H1 (cell line): Measurements from ENCODE around the gene SKAP1. TPM values are rescaled to one million over a fixed set of nuclear protein-coding genes. Genes with fewer than 3 reads are reported as not detected.

Experiments used
- CTCF ChIA-PET: fragments of 300-600 bp; sonication (Branson Sonifier 250); formaldehyde crosslinking; loops from one replicate; lab custom pipeline; 2021; ENCODE audit not compliant: partially characterized antibody; lab: Charles Lee
- POLR2A ChIA-PET: fragments of 300-600 bp; sonication (Branson Sonifier 250); formaldehyde crosslinking; loops from one replicate; lab custom pipeline; 2021; ENCODE audit warnings: inconsistent platforms; ENCODE audit not compliant: partially characterized antibody; lab: Charles Lee
- DNase-seq, 2 experiments: peaks; one replicate each; pipeline versions ENCODE4 v3.0.0 to v3.0.0-alpha.2; 2010 to 2022; ENCODE audit warnings: low spot score in 2 of 2, low read depth in 1 of 2, mixed read lengths in 1 of 2
- FAIRE-seq: peaks from 2 replicates; lab custom pipeline; 2011; peaks lifted over from hg19 to GRCh38; lab: Jason Lieb, UNC
- H2AFZ ChIP-seq: 2 replicates; pipeline ENCODE4 v1.8.1; 2012; ENCODE audit warnings: low read length, inconsistent platforms
- H2AK5ac ChIP-seq: 2 replicates; pipeline ENCODE4 v1.6.1; 2013; ENCODE audit warnings: low read depth, low read length
- H2BK120ac ChIP-seq: replicated peaks from 2 replicates; pipeline ENCODE3; 2013; ENCODE audit warnings: low read depth, low read length, inconsistent platforms
- H2BK12ac ChIP-seq: 2 replicates; pipeline ENCODE4 v1.6.1; 2013; ENCODE audit warnings: low read depth, low read length
- H2BK15ac ChIP-seq: 2 replicates; pipeline ENCODE4 v1.6.1; 2013; ENCODE audit warnings: low read length
- H2BK20ac ChIP-seq: 2 replicates; pipeline ENCODE4 v1.6.1; 2013; ENCODE audit warnings: low read length
- H2BK5ac ChIP-seq: 2 replicates; pipeline ENCODE4 v1.6.1; 2013; ENCODE audit warnings: low read depth, low read length
- H3K14ac ChIP-seq: 2 replicates; pipeline ENCODE4 v1.6.1; 2013; ENCODE audit warnings: inconsistent platforms; ENCODE audit not compliant: insufficient read length
- H3K18ac ChIP-seq: 2 replicates; pipeline ENCODE4 v1.6.1; 2013; ENCODE audit warnings: low read length; ENCODE audit errors: extremely low read depth
- H3K23ac ChIP-seq: 2 replicates; pipeline ENCODE4 v1.6.1; 2013; ENCODE audit warnings: inconsistent platforms; ENCODE audit not compliant: insufficient read length
- H3K23me2 ChIP-seq: 2 replicates; pipeline ENCODE4 v1.6.1; 2013; ENCODE audit warnings: low read depth, low read length
- H3K27ac ChIP-seq: 2 replicates; pipeline ENCODE4 v1.6.1; 2011; ENCODE audit warnings: low read depth, low read length, inconsistent platforms
- H3K27me3 ChIP-seq, 4 experiments: replicated peaks in 1 of 4; 1 replicate in 1 of 4; 2 replicates in 3 of 4; pipeline versions ENCODE4 v1.6.1 to v1.8.1; 2011 to 2013; ENCODE audit warnings: low read length in 3 of 4, mild to moderate bottlenecking in 3 of 4, inconsistent platforms in 2 of 4, mixed read lengths in 2 of 4, moderate library complexity in 1 of 4; ENCODE audit not compliant: control insufficient read depth in 3 of 4, insufficient read depth in 3 of 4; ENCODE audit errors: extremely low read depth in 1 of 4
- H3K36me3 ChIP-seq, 4 experiments: 2 replicates each; pipeline versions ENCODE4 v1.6.1 to v1.8.1; 2011 to 2013; ENCODE audit warnings: mild to moderate bottlenecking in 4 of 4, low read length in 3 of 4, moderate library complexity in 2 of 4, control low read depth in 1 of 4, inconsistent platforms in 1 of 4; ENCODE audit not compliant: insufficient read depth in 4 of 4, control insufficient read depth in 2 of 4
- H3K4ac ChIP-seq: replicated peaks from 2 replicates; pipeline ENCODE3; 2013; ENCODE audit warnings: low read length, low read depth, mixed read lengths, inconsistent platforms; ENCODE audit not compliant: insufficient read length
- H3K4me1 ChIP-seq, 4 experiments: replicated peaks in 1 of 4; 1 replicate in 1 of 4; 2 replicates in 3 of 4; pipeline versions ENCODE4 v1.6.1 to v1.8.1; 2011 to 2013; ENCODE audit warnings: low read length in 3 of 4, inconsistent platforms in 2 of 4, mixed read lengths in 1 of 4; ENCODE audit not compliant: insufficient read depth in 4 of 4, control insufficient read depth in 3 of 4
- H3K4me2 ChIP-seq, 2 experiments: 2 replicates each; pipeline versions ENCODE4 v1.6.1 to v1.8.1; 2011 to 2013; ENCODE audit warnings: low read depth in 2 of 2, low read length in 2 of 2, control low read depth in 1 of 2, inconsistent platforms in 1 of 2, mild to moderate bottlenecking in 1 of 2; ENCODE audit not compliant: insufficient read depth in 1 of 2
- H3K4me3 ChIP-seq, 4 experiments: fragments of 200-600, 300-600 bp in 1 of 4; sonication (generic), shearing (Covaris generic), sonication (Bioruptor Twin) in 1 of 4; 2 replicates each; pipeline versions ENCODE4 v1.5.1 to v1.8.1; 2011 to 2016; ENCODE audit warnings: low read length in 4 of 4, low read depth in 3 of 4, control low read depth in 2 of 4, inconsistent platforms in 2 of 4, mild to moderate bottlenecking in 2 of 4, mixed read lengths in 1 of 4, moderate library complexity in 1 of 4; ENCODE audit not compliant: insufficient read depth in 2 of 4; ENCODE audit errors: extremely low read depth in 1 of 4
- H3K56ac ChIP-seq: replicated peaks from 2 replicates; pipeline ENCODE3; 2013; ENCODE audit warnings: low read depth, mild to moderate bottlenecking, mixed read lengths, low read length, inconsistent platforms; ENCODE audit not compliant: insufficient read length
- H3K79me1 ChIP-seq: 2 replicates; pipeline ENCODE4 v1.6.1; 2013; ENCODE audit warnings: low read depth, low read length, control low read depth
- H3K79me2 ChIP-seq, 2 experiments: 2 replicates each; pipeline versions ENCODE4 v1.6.1 to v1.8.1; 2012 to 2013; ENCODE audit warnings: low read length in 2 of 2, mild to moderate bottlenecking in 2 of 2, inconsistent platforms in 1 of 2; ENCODE audit not compliant: insufficient read depth in 2 of 2, control insufficient read depth in 1 of 2
- H3K9ac ChIP-seq, 4 experiments: replicated peaks in 1 of 4; 1 replicate in 1 of 4; 2 replicates in 3 of 4; pipeline versions ENCODE4 v1.6.1 to v1.8.1; 2011 to 2013; ENCODE audit warnings: low read depth in 3 of 4, low read length in 3 of 4, control low read depth in 2 of 4, mild to moderate bottlenecking in 2 of 4, moderate library complexity in 2 of 4, inconsistent platforms in 1 of 4; ENCODE audit errors: extremely low read depth in 1 of 4
- H3K9me3 ChIP-seq, 2 experiments: 2 replicates each; pipeline versions ENCODE4 v1.6.1 to v1.8.1; 2012 to 2013; ENCODE audit warnings: mild to moderate bottlenecking in 2 of 2, moderate library complexity in 2 of 2, control low read depth in 1 of 2, inconsistent platforms in 1 of 2, low read depth in 1 of 2, low read length in 1 of 2, mixed read lengths in 1 of 2; ENCODE audit not compliant: insufficient read depth in 2 of 2
- H4K20me1 ChIP-seq, 2 experiments: replicated peaks in 1 of 2; 2 replicates each; pipeline versions ENCODE3 to v1.8.1; 2011 to 2013; ENCODE audit warnings: inconsistent platforms in 2 of 2, low read length in 2 of 2, mild to moderate bottlenecking in 1 of 2; ENCODE audit not compliant: insufficient read depth in 2 of 2, control insufficient read depth in 1 of 2
- H4K5ac ChIP-seq: 2 replicates; pipeline ENCODE4 v1.6.1; 2013; ENCODE audit warnings: low read length, low read depth, mixed read lengths, inconsistent platforms; ENCODE audit not compliant: insufficient read length
- H4K8ac ChIP-seq: 2 replicates; pipeline ENCODE4 v1.8.0; 2013; ENCODE audit warnings: mild to moderate bottlenecking, moderate library complexity, low read length, inconsistent platforms; ENCODE audit not compliant: insufficient read depth; ENCODE audit errors: extremely low read depth
- H4K91ac ChIP-seq: replicated peaks from 2 replicates; pipeline ENCODE3; 2013; ENCODE audit warnings: low read length, mixed read lengths, inconsistent platforms; ENCODE audit not compliant: insufficient read length
- CHD2 ChIP-seq: IDR thresholded peaks from 2 replicates; pipeline ENCODE4 v1.6.1; 2012; ENCODE audit warnings: low read length, improper control_type of control experiment
- JUN ChIP-seq: IDR thresholded peaks from 2 replicates; pipeline ENCODE4 v1.6.1; 2011; ENCODE audit warnings: low read depth, mild to moderate bottlenecking, improper control_type of control experiment, low read length
- TEAD4 ChIP-seq: IDR thresholded peaks from 2 replicates; pipeline ENCODE4 v1.6.1; 2012; ENCODE audit warnings: low read depth, low read length, inconsistent platforms, mixed read lengths
- WGBS, 2 experiments: shearing (Covaris generic) in 1 of 2; methylation state at CpG; one replicate each; pipeline versions ENCODE4 v1.1.6 to v1.1.7; 2013 to 2015; ENCODE audit warnings: low lambda C conversion rate in 2 of 2, mixed read lengths in 2 of 2, inconsistent platforms in 1 of 2, low coverage in 1 of 2, missing lambda C conversion rate in 1 of 2; ENCODE audit not compliant: insufficient replicate concordance in 2 of 2, insufficient coverage in 1 of 2, insufficient read length in 1 of 2; ENCODE audit errors: extremely low coverage in 1 of 2, missing lambda C conversion rate in 1 of 2; 5-methylcytosine and 5-hydroxymethylcytosine counted together
- polyA plus RNA-seq, 7 experiments: library from polyadenylated mRNA; depleted of rRNA in 3 of 7; stranded (reverse) in 5 of 7; unstranded in 2 of 7; fragments of >200 nt in 5 of 7; fragments of 200-250 nt in 2 of 7; gene quantifications; 1 replicate in 5 of 7; 2 replicates in 1 of 7; 4 replicates in 1 of 7; pipeline versions ENCODE4 v1.2.1 to v1.2.3, GENCODE V29; 2011 to 2013; ENCODE audit warnings: missing spikeins in 2 of 7, mixed read lengths in 2 of 7
- total RNA-seq: library from RNA; stranded (reverse); fragmentation: NEBNext Ultra II Directional; extraction: Animal tissue kit (Norgen Biotek cat#: 25700); gene quantifications from 2 replicates; pipeline ENCODE4 v1.2.1, GENCODE V29; 2021

The SKAP1 gene
- total and polyA plus RNA-seq, 2 of the 8 experiments (the other 6 are each of a cell fraction or from before 2014, with no cell fraction given): not detected

GRCh38 chr17:48241770-48242497, 188.1 kb downstream of the SKAP1 start:
- Histone ChIP-seq H3K56ac (no peak overlapping the region), H3K4me1 (peaks cover 0 to 8% (median 2%) of the 10 kb centered on the region in 4 experiments; a peak in 2 of 7 replicates), H3K4ac (no peak overlapping the region), H4K5ac (no peak overlapping the region), H2AFZ (peak overlapping the region; percentile 36; the same call in 1 of the 2 replicates), H3K14ac (no peak overlapping the region), H2BK20ac (no peak overlapping the region), H2BK15ac (no peak overlapping the region), H3K79me2 (no peaks in the 10 kb centered on the region), H3K27me3 (no peaks in the 10 kb centered on the region), H3K4me2 (no peak overlapping the region), H2BK120ac (no peak overlapping the region), H2AK5ac (no peak overlapping the region), H3K18ac (no peak overlapping the region), H3K9me3 (no peaks in the 10 kb centered on the region), H4K20me1 (no peaks in the 10 kb centered on the region), H3K79me1 (no peaks in the 10 kb centered on the region), H4K8ac (no peak overlapping the region), H3K9ac (no peak overlapping the region), H3K23me2 (no peaks in the 10 kb centered on the region), H2BK12ac (no peak overlapping the region), H4K91ac (no peak overlapping the region), H3K27ac (no peak overlapping the region), H3K36me3 (no peaks in the 10 kb centered on the region), H3K23ac (no peak overlapping the region), H3K4me3 (no peak overlapping the region), H2BK5ac (no peak overlapping the region)
- ChIA-PET CTCF (interaction anchor here (1.2 to 6.5 kb wide), 4 partner anchors 13 to 133 kb away, joined by 3 to 45 read pairs (median 6); no protein-coding TSS in a partner anchor), POLR2A (no interaction called here)
- no peak for DNase-seq
- 92% methylated on average over 7 of the region's 7 CpGs; no CpG with 5 or more reads in 1 of the 2 experiments for WGBS, 2 experiments
- TF ChIP-seq JUN: no peak
- no peak for TF ChIP-seq TEAD4
- TF ChIP-seq CHD2: no peak
- no peak for FAIRE-seq
